GM19238 (cell line): ENCODE results near the gene ZFYVE28.
"Not testable (repeated sequence)": the region's sequence is repeated elsewhere in the genome, so short reads cannot be mapped to it uniquely, and the experiment has no call there.

ENCODE experiments used
- DNase-seq: peaks from one replicate; pipeline ENCODE4 v3.0.0; 2011; ENCODE audit warnings: low spot score; ENCODE audit not compliant: insufficient read length

Gene ZFYVE28

GRCh38 chr4:2390784-2391421 is 27.5 kb downstream of the ZFYVE28 start:
- DNase-seq: no peak

GRCh38 chr4:2390146-2390545 is 28.3 kb downstream of the ZFYVE28 start:
- DNase-seq: no peak

GRCh38 chr4:2389691-2390090 is 28.8 kb downstream of the ZFYVE28 start:
- no peak for DNase-seq

GRCh38 chr4:2388429-2389182 is 29.8 kb downstream of the ZFYVE28 start:
- DNase-seq: no peak

GRCh38 chr4:2387829-2388228 is 30.6 kb downstream of the ZFYVE28 start:
- no peak for DNase-seq

GRCh38 chr4:2387218-2387617 is 31.2 kb downstream of the ZFYVE28 start:
- DNase-seq: no peak

GRCh38 chr4:2386717-2387116 is 31.7 kb downstream of the ZFYVE28 start:
- DNase-seq: no peak

- DNase-seq: no peak
Observed at GRCh38 chr4:2385516-2385915, 32.9 kb downstream of the ZFYVE28 start.

GRCh38 chr4:2384245-2384644 is 34.2 kb downstream of the ZFYVE28 start:
- no peak for DNase-seq

- no peak for DNase-seq
Observed at GRCh38 chr4:2383760-2384159, 34.7 kb downstream of the ZFYVE28 start.

- not testable (repeated sequence) for DNase-seq
Observed at GRCh38 chr4:2383220-2383631, 35.2 kb downstream of the ZFYVE28 start.

- not testable (repeated sequence) for DNase-seq
Observed at GRCh38 chr4:2382769-2383202, 35.7 kb downstream of the ZFYVE28 start.

GRCh38 chr4:2380589-2380988 is 37.9 kb downstream of the ZFYVE28 start:
- DNase-seq: not testable (repeated sequence)

- no peak for DNase-seq
Observed at GRCh38 chr4:2378898-2379297, 39.5 kb downstream of the ZFYVE28 start.

GRCh38 chr4:2378401-2378800 is 40.0 kb downstream of the ZFYVE28 start:
- no peak for DNase-seq

- DNase-seq: no peak
Observed at GRCh38 chr4:2377241-2377640, 41.2 kb downstream of the ZFYVE28 start.

- DNase-seq: no peak
Observed at GRCh38 chr4:2375427-2375826, 43.0 kb downstream of the ZFYVE28 start.

GRCh38 chr4:2373532-2373931 is 44.9 kb downstream of the ZFYVE28 start:
- no peak for DNase-seq

GRCh38 chr4:2372488-2373030 is 45.9 kb downstream of the ZFYVE28 start:
- no peak for DNase-seq

GRCh38 chr4:2371765-2372487 is 46.5 kb downstream of the ZFYVE28 start:
- DNase-seq: no peak

GRCh38 chr4:2370597-2371320 is 47.7 kb downstream of the ZFYVE28 start:
- DNase-seq: no peak
